HG03442 (cell line): ENCODE measurements around the gene FAM43B.

Experiments used
- ATAC-seq: cut with Tn5 transposase; IDR thresholded peaks from one replicate; pipeline ENCODE4 v1.9.1; 2021; ENCODE audit warnings: mild to moderate bottlenecking, moderate library complexity; ENCODE audit not compliant: unreplicated experiment

Gene FAM43B

DNA sequence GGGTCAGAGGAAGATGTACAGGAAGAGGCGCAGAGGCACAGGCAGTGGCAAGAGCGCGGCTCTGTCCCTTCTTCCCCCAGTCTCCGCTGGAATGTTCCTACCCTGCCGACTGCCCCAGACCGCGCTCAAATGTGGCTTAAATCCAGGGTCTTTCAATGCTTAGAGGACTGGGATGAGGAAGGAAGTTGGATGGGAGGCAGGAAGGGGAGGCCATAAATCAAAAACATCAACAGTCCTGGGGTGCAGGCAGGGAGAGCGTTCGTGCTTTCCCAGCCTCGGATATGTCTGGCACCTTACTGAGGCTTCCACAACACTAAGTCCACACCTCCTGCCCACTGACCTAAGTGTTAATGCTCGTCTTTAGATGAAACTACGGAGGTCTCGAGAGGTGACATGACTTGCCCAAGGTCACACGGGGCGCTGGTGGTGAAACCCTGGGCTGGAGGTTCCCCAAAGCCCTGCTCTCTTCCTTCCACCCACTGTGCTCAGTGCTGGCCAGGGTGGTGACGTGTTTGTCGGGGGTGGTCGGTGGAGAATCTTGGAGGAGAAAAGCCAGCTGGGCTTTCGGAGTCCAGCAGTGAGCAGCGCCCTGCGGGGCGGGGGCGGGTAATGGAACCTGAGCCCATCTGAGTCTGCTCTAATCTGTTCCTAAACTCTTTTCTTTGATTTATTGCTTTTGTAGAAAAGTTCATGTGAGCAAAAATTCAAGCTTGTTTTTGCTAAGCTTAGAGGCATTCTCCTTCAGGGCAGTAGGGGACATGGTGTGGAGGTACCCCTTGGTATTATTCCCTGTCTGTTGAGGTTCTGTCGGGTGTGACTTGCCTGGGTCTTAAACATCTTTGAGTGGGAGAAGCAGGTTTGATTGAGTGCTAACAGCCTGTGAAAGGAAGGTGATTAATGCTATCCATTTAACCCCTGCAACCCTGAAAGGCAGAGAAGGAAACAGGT, 37.2 kb downstream of the FAM43B start:
- no peak for ATAC-seq

GRCh38 chr1:20590306-20590777, 38.0 kb downstream of the FAM43B start:
- ATAC-seq: no peak

- ATAC-seq: no peak
Observed at GRCh38 chr1:20593756-20594155, 41.4 kb downstream of the FAM43B start.

- ATAC-seq: no peak
Observed at GRCh38 chr1:20594746-20595145, 42.4 kb downstream of the FAM43B start.

- no peak for ATAC-seq
Observed at GRCh38 chr1:20596106-20596505, 43.7 kb downstream of the FAM43B start.

DNA sequence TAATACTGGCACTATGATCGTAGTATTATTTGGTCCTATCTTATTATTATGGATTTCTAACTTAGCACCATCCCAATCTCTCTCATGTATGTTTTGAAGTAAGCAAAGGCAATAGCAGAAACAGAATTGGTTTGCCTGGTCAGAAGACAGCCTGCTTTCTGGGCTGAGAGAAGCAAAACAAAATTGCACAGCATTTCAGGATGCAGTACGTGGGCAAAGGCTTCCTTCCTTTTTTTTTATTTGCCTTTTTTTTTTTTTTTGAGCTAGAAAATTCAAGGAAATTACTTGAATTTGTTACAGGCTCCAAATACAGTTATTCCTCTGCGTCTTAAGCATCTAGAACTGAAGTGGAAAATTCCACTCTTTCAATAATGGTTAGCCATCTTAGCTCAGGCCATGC, 45.3 kb downstream of the FAM43B start:
- no peak for ATAC-seq

DNA sequence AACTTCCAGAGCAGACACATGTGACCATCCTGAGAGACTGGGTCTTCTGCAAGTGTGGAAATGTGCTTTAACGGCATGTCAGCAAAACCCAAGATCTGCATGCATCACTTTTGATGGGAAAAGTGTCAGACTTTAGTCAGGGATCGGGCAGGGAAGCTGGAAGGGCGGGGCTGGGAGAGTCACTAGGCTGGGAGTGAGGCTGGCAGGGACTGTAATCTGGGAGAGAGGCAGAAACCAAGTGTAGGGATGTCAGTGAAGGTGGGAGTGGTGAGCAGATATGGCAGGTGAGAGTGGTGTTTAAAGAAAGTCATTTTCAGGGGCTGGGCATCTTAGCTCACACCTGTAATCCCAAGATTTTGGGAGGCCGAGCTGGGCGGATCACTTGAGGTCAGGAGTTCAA, 47.8 kb downstream of the FAM43B start:
- ATAC-seq: no peak

- ATAC-seq: no peak
Observed at GRCh38 chr1:20601129-20601825, 48.9 kb downstream of the FAM43B start.

DNA sequence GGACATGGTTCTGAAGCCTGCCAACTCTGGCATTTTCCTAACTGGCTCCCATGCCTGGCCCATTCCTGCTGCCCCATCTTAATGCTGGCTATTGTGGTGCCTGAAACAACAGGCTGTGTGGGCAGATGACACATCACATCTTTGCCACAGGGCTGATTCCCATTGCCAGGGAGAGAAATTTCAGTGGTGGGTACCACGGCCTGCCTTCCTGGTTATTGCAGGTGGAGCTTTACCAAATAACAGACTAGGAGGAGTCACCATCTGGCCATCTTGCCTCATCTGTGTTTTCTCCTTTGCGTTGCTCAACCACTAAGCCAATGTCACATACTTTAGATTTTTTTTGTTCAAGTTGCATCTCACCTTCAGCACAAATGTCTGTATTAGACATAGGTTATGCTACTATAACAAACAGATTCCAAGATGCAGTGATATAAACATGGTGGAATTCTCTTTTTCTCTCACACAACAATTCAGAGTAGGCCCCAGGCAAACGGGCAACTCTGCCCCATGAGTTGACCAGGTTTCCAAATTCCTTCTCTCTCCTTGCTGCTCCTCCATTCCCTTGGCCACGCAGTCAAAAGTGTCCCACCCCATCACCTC, 50.6 kb downstream of the FAM43B start:
- no peak for ATAC-seq

GRCh38 chr1:20603504-20604464, 51.4 kb downstream of the FAM43B start:
- no peak for ATAC-seq
